ENCODE data around the gene RASSF5. TPM values are rescaled to one million over a fixed set of nuclear protein-coding genes. Genes with fewer than 3 reads are reported as not detected.

Gene RASSF5
- total and polyA plus RNA-seq, 9 of the 15 experiments (the other 6 are each of a cell fraction or from before 2014, with no cell fraction given), result 6.1 to 41.0 (median 25.2) TPM

GRCh38 chr1:206507284-206508129 is at the start of gene RASSF5 (continued):
- TF ChIP-seq ZNF644 (tag; IDR thresholded peaks at IDR 0.05; ENCODE audit: low read depth) (no peak), ZBTB17 (CRISPR knock-in tag; IDR thresholded peaks at IDR 0.05) (peak; percentile 18; the same call in 1 of the 2 replicates), ZNF830 (CRISPR knock-in tag; IDR thresholded peaks at IDR 0.05) (no peak), ZNF263 (CRISPR knock-in tag; IDR thresholded peaks at IDR 0.05; ENCODE audit: borderline replicate concordance) (peak; percentile 36; the same call in 1 of the 2 replicates), HNRNPL (IDR thresholded peaks at IDR 0.05; ENCODE audit: low read depth, low read length) (no peak), E4F1 (CRISPR knock-in tag; IDR thresholded peaks at IDR 0.05; ENCODE audit: borderline replicate concordance) (no peak), ZNF140 (CRISPR knock-in tag; IDR thresholded peaks at IDR 0.05) (no peak), RFX5 (IDR thresholded peaks at IDR 0.05; ENCODE audit: low read depth, low read length) (no peak), MAFF (IDR thresholded peaks at IDR 0.05; ENCODE audit: low read length) (no peak), MECOM (CRISPR knock-in tag; IDR thresholded peaks at IDR 0.05) (no peak), ZNF717 (CRISPR knock-in tag; IDR thresholded peaks at IDR 0.05) (no peak), CREM (IDR thresholded peaks at IDR 0.05; ENCODE audit: low read depth) (peak; percentile 14; the same call in 1 of the 2 replicates)
- TF ChIP-seq, protein P1, sequence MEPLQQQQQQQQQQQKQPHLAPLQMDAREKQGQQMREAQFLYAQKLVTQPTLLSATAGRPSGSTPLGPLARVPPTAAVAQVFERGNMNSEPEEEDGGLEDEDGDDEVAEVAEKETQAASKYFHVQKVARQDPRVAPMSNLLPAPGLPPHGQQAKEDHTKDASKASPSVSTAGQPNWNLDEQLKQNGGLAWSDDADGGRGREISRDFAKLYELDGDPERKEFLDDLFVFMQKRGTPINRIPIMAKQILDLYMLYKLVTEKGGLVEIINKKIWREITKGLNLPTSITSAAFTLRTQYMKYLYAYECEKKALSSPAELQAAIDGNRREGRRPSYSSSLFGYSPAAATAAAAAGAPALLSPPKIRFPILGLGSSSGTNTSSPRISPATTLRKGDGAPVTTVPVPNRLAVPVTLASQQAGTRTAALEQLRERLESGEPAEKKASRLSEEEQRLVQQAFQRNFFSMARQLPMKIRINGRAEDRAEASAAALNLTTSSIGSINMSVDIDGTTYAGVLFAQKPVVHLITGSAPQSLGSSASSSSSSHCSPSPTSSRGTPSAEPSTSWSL (CRISPR knock-in tag; IDR thresholded peaks at IDR 0.05; ENCODE audit: borderline replicate concordance), result no peak
- TF ChIP-seq, protein P2, sequence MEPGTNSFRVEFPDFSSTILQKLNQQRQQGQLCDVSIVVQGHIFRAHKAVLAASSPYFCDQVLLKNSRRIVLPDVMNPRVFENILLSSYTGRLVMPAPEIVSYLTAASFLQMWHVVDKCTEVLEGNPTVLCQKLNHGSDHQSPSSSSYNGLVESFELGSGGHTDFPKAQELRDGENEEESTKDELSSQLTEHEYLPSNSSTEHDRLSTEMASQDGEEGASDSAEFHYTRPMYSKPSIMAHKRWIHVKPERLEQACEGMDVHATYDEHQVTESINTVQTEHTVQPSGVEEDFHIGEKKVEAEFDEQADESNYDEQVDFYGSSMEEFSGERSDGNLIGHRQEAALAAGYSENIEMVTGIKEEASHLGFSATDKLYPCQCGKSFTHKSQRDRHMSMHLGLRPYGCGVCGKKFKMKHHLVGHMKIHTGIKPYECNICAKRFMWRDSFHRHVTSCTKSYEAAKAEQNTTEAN (CRISPR knock-in tag; IDR thresholded peaks at IDR 0.05), result 0 out of 2 replicates have a peak, but pooled peaks have one; percentile 0
- TF ChIP-seq, protein P3, sequence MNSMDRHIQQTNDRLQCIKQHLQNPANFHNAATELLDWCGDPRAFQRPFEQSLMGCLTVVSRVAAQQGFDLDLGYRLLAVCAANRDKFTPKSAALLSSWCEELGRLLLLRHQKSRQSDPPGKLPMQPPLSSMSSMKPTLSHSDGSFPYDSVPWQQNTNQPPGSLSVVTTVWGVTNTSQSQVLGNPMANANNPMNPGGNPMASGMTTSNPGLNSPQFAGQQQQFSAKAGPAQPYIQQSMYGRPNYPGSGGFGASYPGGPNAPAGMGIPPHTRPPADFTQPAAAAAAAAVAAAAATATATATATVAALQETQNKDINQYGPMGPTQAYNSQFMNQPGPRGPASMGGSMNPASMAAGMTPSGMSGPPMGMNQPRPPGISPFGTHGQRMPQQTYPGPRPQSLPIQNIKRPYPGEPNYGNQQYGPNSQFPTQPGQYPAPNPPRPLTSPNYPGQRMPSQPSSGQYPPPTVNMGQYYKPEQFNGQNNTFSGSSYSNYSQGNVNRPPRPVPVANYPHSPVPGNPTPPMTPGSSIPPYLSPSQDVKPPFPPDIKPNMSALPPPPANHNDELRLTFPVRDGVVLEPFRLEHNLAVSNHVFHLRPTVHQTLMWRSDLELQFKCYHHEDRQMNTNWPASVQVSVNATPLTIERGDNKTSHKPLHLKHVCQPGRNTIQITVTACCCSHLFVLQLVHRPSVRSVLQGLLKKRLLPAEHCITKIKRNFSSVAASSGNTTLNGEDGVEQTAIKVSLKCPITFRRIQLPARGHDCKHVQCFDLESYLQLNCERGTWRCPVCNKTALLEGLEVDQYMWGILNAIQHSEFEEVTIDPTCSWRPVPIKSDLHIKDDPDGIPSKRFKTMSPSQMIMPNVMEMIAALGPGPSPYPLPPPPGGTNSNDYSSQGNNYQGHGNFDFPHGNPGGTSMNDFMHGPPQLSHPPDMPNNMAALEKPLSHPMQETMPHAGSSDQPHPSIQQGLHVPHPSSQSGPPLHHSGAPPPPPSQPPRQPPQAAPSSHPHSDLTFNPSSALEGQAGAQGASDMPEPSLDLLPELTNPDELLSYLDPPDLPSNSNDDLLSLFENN (IDR thresholded peaks at IDR 0.05; ENCODE audit: low read depth in 2 of 2, low read length in 2 of 2), result no peak

Measured in K562 (cell line).